GM19239 (cell line): ENCODE measurements around the gene SLC3A2.

Experiments used
- DNase-seq: peaks from one replicate; pipeline ENCODE4 v3.0.0; 2011; ENCODE audit warnings: low spot score; ENCODE audit not compliant: insufficient read length
- FAIRE-seq: peaks from 2 replicates; lab custom pipeline; 2011; peaks lifted over from hg19 to GRCh38; lab: Jason Lieb, UNC

SLC3A2 gene

GRCh38 chr11:62876712-62877111 lies 4.0 kb upstream of the SLC3A2 start:
- FAIRE-seq = no peak
- no peak for DNase-seq

- FAIRE-seq (no peak), DNase-seq (no peak)
These were observed 1.3 kb upstream of the SLC3A2 start for GRCh38 chr11:62879235-62879978.

GRCh38 chr11:62880231-62880802 lies 379 bp upstream of the SLC3A2 start:
- FAIRE-seq (peak; percentile 82), DNase-seq (no peak)

GRCh38 chr11:62881579-62882430 lies 1.1 kb downstream of the SLC3A2 start:
- DNase-seq (peak; percentile 67), FAIRE-seq (no peak)

GRCh38 chr11:62882431-62882749 lies 1.7 kb downstream of the SLC3A2 start:
- DNase-seq (no peak), FAIRE-seq (no peak)

GRCh38 chr11:62882788-62883501 lies 2.2 kb downstream of the SLC3A2 start:
- DNase-seq = no peak
- FAIRE-seq = no peak

GRCh38 chr11:62883673-62884072 lies 3.0 kb downstream of the SLC3A2 start:
- DNase-seq (no peak), FAIRE-seq (no peak)

GRCh38 chr11:62885137-62885750 lies 4.5 kb downstream of the SLC3A2 start:
- FAIRE-seq (no peak), DNase-seq (no peak)

GRCh38 chr11:62888406-62888805 lies 7.7 kb downstream of the SLC3A2 start:
- DNase-seq (no peak), FAIRE-seq (no peak)

- FAIRE-seq (no peak), DNase-seq (no peak)
These were observed 8.4 kb downstream of the SLC3A2 start for GRCh38 chr11:62889126-62889483.

GRCh38 chr11:62889484-62890437 lies 9.1 kb downstream of the SLC3A2 start:
- DNase-seq (no peak), FAIRE-seq (no peak)

- FAIRE-seq (no peak), DNase-seq (no peak)
These were observed 11.6 kb downstream of the SLC3A2 start for GRCh38 chr11:62892077-62892922.

GRCh38 chr11:62895501-62895900 lies 14.8 kb downstream of the SLC3A2 start:
- FAIRE-seq (no peak), DNase-seq (no peak)

- no peak for FAIRE-seq
These were observed 15.4 kb downstream of the SLC3A2 start for GRCh38 chr11:62896049-62896448.

GRCh38 chr11:62897311-62897710 lies 16.6 kb downstream of the SLC3A2 start:
- no peak for FAIRE-seq
- DNase-seq = no peak

More at GRCh38 chr11:62896049-62896448, 15.4 kb downstream of the SLC3A2 start:
- no peak for DNase-seq

GRCh38 chr11:62898027-62898426 lies 17.3 kb downstream of the SLC3A2 start:
- FAIRE-seq (no peak), DNase-seq (no peak)

GRCh38 chr11:62902932-62903331 lies 22.2 kb downstream of the SLC3A2 start:
- FAIRE-seq (no peak), DNase-seq (no peak)

GRCh38 chr11:62905296-62905695 lies 24.6 kb downstream of the SLC3A2 start:
- FAIRE-seq (no peak), DNase-seq (no peak)
